ELR (cell line): ENCODE data around the gene COMMD2.

Source experiments
- DNase-seq: peaks from one replicate; pipeline ENCODE4 v3.0.0-alpha.2; 2015; ENCODE audit warnings: low read depth

The COMMD2 gene

DNA sequence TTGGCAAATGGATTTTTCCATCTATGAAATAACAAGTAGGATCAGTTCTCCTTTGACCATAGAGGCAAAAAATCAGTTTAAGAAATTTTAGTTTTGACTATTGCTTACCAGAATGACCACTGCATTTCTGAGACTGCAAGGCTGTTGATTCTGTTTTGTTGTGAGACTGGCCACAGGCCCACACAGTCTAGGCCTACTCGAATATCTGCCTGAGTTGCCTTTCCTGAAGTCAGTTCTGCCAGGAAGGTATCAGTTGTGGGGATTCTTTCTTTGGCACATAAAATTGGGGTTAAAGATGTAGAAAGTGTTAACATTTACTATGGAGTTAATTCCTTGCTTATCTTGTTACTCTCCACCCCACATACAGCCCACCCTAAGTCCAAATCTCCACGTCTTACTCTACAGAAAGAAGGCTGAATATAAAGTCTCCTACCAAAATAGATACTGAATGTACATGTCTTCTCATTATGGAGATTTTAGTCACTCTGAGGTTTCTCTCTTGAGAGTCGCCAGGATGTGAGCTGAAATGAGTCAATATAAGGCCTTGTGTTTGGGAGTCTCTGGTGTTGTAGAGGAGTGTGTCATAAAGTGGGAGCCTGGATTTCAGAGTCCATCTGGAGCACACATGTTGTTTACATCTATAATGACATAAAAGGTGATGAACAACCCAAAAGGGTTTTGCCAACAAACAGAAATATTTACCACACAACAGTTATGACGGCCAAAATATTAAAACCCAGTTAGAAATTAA lies 49.4 kb downstream of the COMMD2 start:
- peak; percentile 98 for DNase-seq

DNA sequence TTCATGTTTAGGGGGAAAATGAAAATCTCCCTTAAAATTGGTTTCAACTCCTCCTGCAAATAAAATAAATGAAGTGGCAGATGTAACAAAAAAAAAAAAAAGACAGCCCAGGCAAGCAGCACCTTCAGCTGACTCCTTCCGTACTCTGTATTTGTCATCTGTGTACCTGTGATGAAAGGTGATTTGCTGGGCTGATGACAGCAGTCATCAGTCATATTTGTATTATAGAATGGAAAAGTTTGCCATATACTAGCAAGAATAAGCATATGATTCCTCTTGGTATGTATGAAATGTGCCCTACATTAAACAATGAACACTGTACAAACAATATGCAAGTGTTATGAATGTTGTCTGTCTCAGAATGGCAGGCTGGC lies 50.3 kb downstream of the COMMD2 start:
- no peak for DNase-seq

DNA sequence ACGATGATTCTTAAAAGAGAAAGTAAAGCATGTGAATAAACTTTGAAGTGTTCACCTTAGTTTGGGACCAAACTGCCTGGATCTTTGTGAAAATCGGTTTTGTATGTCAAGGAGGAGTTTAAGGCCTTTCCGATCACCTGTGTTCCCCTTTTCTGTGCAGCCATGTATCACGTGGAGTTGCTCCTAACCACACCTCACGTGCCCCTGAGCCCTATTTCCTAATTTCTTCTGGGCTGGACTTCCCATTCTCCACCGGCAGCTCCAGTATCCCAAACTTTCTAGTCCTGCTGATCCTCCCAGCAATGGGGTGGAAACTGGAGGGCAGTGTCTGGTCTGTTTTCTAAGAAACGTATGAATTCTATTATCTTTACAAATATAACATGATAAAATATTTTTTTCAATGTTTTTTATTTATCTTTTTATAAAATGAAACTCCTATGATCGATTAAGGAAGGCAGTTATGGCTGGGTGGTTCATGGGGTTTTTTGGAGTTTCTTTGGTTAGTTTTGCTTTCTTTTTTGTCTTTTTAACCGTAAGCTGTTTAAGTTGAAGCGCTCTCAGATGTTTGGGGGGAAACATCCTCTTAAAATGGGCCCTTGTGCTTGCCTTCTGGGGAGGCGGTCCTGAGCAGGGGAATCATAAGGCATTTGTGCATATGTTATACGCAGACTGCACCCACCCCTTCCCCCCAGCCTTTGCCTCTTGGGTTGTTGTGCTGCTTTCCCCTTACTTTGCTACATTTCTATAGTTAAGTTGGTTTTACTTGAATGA lies 50.9 kb downstream of the COMMD2 start:
- DNase-seq: no peak
